PC-3 (cell line): ENCODE results near the gene IFITM2. TPM values are rescaled to one million over a fixed set of nuclear protein-coding genes. Genes with fewer than 3 reads are reported as not detected.

Source experiments
- ATAC-seq: fragments of 200-7000 bp; cut with Tn5 transposase; 2 replicates; pipeline ENCODE4 v1.9.1; 2020; ENCODE audit warnings: mild to moderate bottlenecking, moderate library complexity
- BruUV-seq: library from RNA; stranded (reverse); fragments of 400-500 nt; replicated peaks from 2 replicates; lab custom pipeline; 2021; lab: Mats Ljungman, UMichigan
- CTCF ChIA-PET: fragments of 300-600 bp; sonication (Branson Sonifier 250); formaldehyde crosslinking; loops from one replicate; lab custom pipeline; 2022; ENCODE audit warnings: antibody characterized with exemption; lab: Charles Lee
- POLR2A ChIA-PET: fragments of 300-600 bp; sonication (Branson Sonifier 250); formaldehyde crosslinking; loops from one replicate; lab custom pipeline; 2022; ENCODE audit warnings: antibody characterized with exemption; ENCODE audit not compliant: unreplicated experiment; lab: Charles Lee
- DNase-seq: peaks from one replicate; pipeline ENCODE4 v3.0.0-alpha.2; 2015
- H2AFZ ChIP-seq: fragments of 300-600 bp; sonication (generic); 2 replicates; pipeline ENCODE4 v1.6.0; 2016; ENCODE audit warnings: antibody characterized with exemption, low read length
- H3F3A ChIP-seq: fragments of 300-600 bp; sonication (generic); one replicate; pipeline ENCODE4 v1.6.0; 2017; ENCODE audit warnings: antibody characterized with exemption, low read length, control low read depth, mild to moderate bottlenecking; ENCODE audit not compliant: unreplicated experiment
- H3K27ac ChIP-seq: fragments of 300-600 bp; sonication (generic); 2 replicates; pipeline ENCODE4 v1.5.1; 2016; ENCODE audit warnings: mild to moderate bottlenecking, low read length
- H3K27me3 ChIP-seq: fragments of 300-600 bp; sonication (generic); 2 replicates; pipeline ENCODE4 v1.6.1; 2016; ENCODE audit warnings: low read length, mixed read lengths
- H3K36me3 ChIP-seq: fragments of 300-600 bp; sonication (generic); 2 replicates; pipeline ENCODE4 v1.6.1; 2016; ENCODE audit warnings: low read depth, mixed run types, low read length, mixed read lengths
- H3K4me1 ChIP-seq: fragments of 300-600 bp; sonication (generic); 2 replicates; pipeline ENCODE4 v1.5.1; 2016; ENCODE audit warnings: low read length; ENCODE audit not compliant: insufficient read depth
- H3K4me2 ChIP-seq: fragments of 300-600 bp; sonication (generic); 2 replicates; pipeline ENCODE4 v1.6.0; 2016; ENCODE audit warnings: low read length
- H3K4me3 ChIP-seq: fragments of 300-600 bp; sonication (generic); 2 replicates; pipeline ENCODE4 v1.5.1; 2016; ENCODE audit warnings: mild to moderate bottlenecking, low read length, mixed read lengths
- H3K79me2 ChIP-seq: fragments of 300-600 bp; sonication (generic); 2 replicates; pipeline ENCODE4 v1.6.1; 2017; ENCODE audit warnings: low read length, mixed read lengths
- H3K9ac ChIP-seq: fragments of 300-600 bp; sonication (generic); 2 replicates; pipeline ENCODE4 v1.6.0; 2016; ENCODE audit warnings: mild to moderate bottlenecking, low read length
- H3K9me2 ChIP-seq: fragments of 300-600 bp; sonication (generic); replicated peaks from 2 replicates; pipeline ENCODE4 v1.6.1; 2016; ENCODE audit warnings: mixed run types, low read length, mixed read lengths
- H3K9me3 ChIP-seq: fragments of 300-600 bp; sonication (generic); 2 replicates; pipeline ENCODE4 v1.6.1; 2016; ENCODE audit warnings: low read length, mixed read lengths
- H4K20me1 ChIP-seq: fragments of 300-600 bp; sonication (generic); 2 replicates; pipeline ENCODE4 v1.6.1; 2016; ENCODE audit warnings: low read length, mixed read lengths
- EZH2 ChIP-seq: fragments of 300-600 bp; sonication (generic); IDR thresholded peaks from one replicate; pipeline ENCODE4 v1.6.1; 2017; ENCODE audit warnings: antibody characterized with exemption, mild to moderate bottlenecking, low read length; ENCODE audit not compliant: unreplicated experiment
- EZH2phosphoT487 ChIP-seq: fragments of 300-600 bp; sonication (generic); IDR thresholded peaks from 2 replicates; pipeline ENCODE4 v1.6.1; 2018; ENCODE audit warnings: mild to moderate bottlenecking, antibody characterized with exemption, low read length, borderline replicate concordance
- intact Hi-C: fragments of 100-400 bp; cut with micrococcal nuclease; formaldehyde crosslinking; loops from 2 replicates; pipeline ENCODE4 v1.9.0; 2023
- total RNA-seq: library from RNA; depleted of rRNA; stranded (reverse); fragments of >200 nt; gene quantifications from 2 replicates; pipeline ENCODE4 v1.2.3, GENCODE V29; 2014
- TF ChIP-seq, protein P1 (sequence below): fragments of 300-600 bp; sonication (generic); conservative IDR thresholded peaks from 2 replicates; pipeline ENCODE4 v1.5.1; 2017; ENCODE audit warnings: antibody characterized with exemption, low read depth, mild to moderate bottlenecking, low read length

IFITM2 gene
- total RNA-seq, 1 experiment from 2014 or later = 49.0 TPM

- no peak overlapping the region for H3K9ac ChIP-seq
- intact Hi-C loops = no loop called here
These were observed 43.2 kb downstream of the IFITM2 start for GRCh38 chr11:350723-351255.

GRCh38 chr11:351411-351810 is 43.8 kb downstream of the IFITM2 start:
- intact Hi-C loops = no loop called here
- no TSS peak for BruUV-seq
- H3K27ac ChIP-seq = no peak overlapping the region

More at GRCh38 chr11:350723-351255, 43.2 kb downstream of the IFITM2 start:
- no peak overlapping the region for H3K27ac ChIP-seq
- no peak overlapping the region for H3K4me2 ChIP-seq
- H2AFZ ChIP-seq = no peak overlapping the region
- H3K4me3 ChIP-seq = no peak overlapping the region
- ATAC-seq (no peak), DNase-seq (no peak)
- no TSS peak for BruUV-seq
- H3K27me3 ChIP-seq = no peaks in the 10 kb centered on the region
- H3K79me2 ChIP-seq = no peaks in the 10 kb centered on the region
- ChIA-PET POLR2A (no interaction called here), CTCF (no interaction called here)
- no peaks in the 10 kb centered on the region for H3K36me3 ChIP-seq
- no peaks in the 10 kb centered on the region for H3K9me3 ChIP-seq
- H3K9me2 ChIP-seq = no peaks in the 10 kb centered on the region
- no peak for TF ChIP-seq EZH2phosphoT487
- no peak for TF ChIP-seq EZH2
- TF ChIP-seq, protein P1, sequence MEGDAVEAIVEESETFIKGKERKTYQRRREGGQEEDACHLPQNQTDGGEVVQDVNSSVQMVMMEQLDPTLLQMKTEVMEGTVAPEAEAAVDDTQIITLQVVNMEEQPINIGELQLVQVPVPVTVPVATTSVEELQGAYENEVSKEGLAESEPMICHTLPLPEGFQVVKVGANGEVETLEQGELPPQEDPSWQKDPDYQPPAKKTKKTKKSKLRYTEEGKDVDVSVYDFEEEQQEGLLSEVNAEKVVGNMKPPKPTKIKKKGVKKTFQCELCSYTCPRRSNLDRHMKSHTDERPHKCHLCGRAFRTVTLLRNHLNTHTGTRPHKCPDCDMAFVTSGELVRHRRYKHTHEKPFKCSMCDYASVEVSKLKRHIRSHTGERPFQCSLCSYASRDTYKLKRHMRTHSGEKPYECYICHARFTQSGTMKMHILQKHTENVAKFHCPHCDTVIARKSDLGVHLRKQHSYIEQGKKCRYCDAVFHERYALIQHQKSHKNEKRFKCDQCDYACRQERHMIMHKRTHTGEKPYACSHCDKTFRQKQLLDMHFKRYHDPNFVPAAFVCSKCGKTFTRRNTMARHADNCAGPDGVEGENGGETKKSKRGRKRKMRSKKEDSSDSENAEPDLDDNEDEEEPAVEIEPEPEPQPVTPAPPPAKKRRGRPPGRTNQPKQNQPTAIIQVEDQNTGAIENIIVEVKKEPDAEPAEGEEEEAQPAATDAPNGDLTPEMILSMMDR = no peak
- H3K4me1 ChIP-seq = peaks cover 9% of the 10 kb centered on the region
- H3F3A ChIP-seq = no peaks in the 10 kb centered on the region
- H4K20me1 ChIP-seq = no peaks in the 10 kb centered on the region

GRCh38 chr11:352456-353031 is 44.9 kb downstream of the IFITM2 start:
- Histone ChIP-seq H3F3A (no peaks in the 10 kb centered on the region), H3K9me3 (no peaks in the 10 kb centered on the region), H3K36me3 (no peaks in the 10 kb centered on the region), H3K4me2 (no peak overlapping the region), H2AFZ (no peak overlapping the region), H3K9ac (no peak overlapping the region), H3K79me2 (no peaks in the 10 kb centered on the region), H3K4me3 (no peak overlapping the region), H3K27ac (no peak overlapping the region), H3K9me2 (no peaks in the 10 kb centered on the region), H3K27me3 (no peaks in the 10 kb centered on the region), H4K20me1 (no peaks in the 10 kb centered on the region), H3K4me1 (peaks cover 9% of the 10 kb centered on the region)
- intact Hi-C loops = no loop called here
- ChIA-PET POLR2A (no interaction called here), CTCF (no interaction called here)
- DNase-seq (no peak), ATAC-seq (no peak)
- no peak for TF ChIP-seq EZH2phosphoT487
- no TSS peak for BruUV-seq

More at GRCh38 chr11:351411-351810, 43.8 kb downstream of the IFITM2 start:
- no peak overlapping the region for H2AFZ ChIP-seq
- ATAC-seq = no peak
- no peaks in the 10 kb centered on the region for H3K36me3 ChIP-seq
- no peaks in the 10 kb centered on the region for H3K9me3 ChIP-seq
- no peak for DNase-seq
- H3K4me1 ChIP-seq = peaks cover 9% of the 10 kb centered on the region
- H3K27me3 ChIP-seq = no peaks in the 10 kb centered on the region
- no peak overlapping the region for H3K4me3 ChIP-seq
- TF ChIP-seq, protein P1 = no peak
- TF ChIP-seq EZH2 (no peak), EZH2phosphoT487 (no peak)
- ChIA-PET CTCF (no interaction called here), POLR2A (no interaction called here)
- no peak overlapping the region for H3K9ac ChIP-seq
- H3K79me2 ChIP-seq = no peaks in the 10 kb centered on the region
- H3K4me2 ChIP-seq = no peak overlapping the region
- no peaks in the 10 kb centered on the region for H3K9me2 ChIP-seq
- H4K20me1 ChIP-seq = no peaks in the 10 kb centered on the region
- H3F3A ChIP-seq = no peaks in the 10 kb centered on the region
